Measurements from ENCODE around the gene MAP3K14.

MAP3K14 gene

DNA sequence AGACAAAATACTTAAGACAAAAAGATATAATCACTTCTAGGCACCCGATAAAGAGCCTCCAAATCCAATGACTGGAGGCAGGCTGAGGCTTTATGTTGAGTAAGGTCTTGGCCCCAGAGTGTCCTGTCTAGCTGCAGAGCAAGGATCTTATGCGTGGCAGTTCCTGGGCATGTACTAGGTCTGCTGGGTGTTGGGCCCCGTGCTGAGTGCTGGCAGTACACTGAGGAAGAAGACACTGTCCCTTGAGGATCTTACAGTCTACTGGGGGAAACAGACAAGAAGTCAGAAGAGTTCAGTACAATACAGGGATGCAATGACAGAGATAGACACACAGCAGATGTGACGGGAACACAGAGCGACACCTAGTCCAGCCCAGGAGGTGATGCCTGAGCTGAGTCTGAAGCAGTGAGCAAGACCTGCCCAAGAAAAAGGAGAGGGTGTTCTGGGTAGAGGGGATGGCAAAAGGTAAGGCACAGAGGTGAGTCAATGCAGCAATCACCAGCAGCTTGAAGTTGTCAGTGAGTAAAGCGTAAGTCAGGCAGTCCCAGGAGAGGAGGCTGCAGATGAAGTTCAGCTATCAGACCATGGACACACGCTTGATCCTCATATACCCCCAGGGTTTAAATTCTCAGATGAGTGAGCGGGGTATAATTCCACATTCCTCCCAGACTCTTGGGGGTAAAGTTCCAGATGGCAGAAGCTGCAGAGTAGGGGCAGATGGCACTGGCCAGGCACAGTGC, 18.1 kb downstream of the MAP3K14 start:
- no peak for DNase-seq

DNA sequence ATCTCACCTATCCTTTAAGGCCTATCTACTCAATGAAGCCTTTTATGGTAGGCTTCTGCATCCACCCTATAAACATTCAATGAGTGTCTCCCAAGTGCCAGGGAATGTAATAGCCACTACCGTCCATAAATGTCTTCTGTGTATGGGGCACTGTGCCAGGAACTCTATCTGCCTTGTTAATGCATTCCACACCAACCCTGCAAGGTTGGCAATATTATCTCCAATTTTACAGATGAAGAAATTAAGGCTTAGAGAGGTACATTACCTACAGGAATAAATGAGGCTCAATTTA, 20.0 kb downstream of the MAP3K14 start:
- DNase-seq = no peak

DNA sequence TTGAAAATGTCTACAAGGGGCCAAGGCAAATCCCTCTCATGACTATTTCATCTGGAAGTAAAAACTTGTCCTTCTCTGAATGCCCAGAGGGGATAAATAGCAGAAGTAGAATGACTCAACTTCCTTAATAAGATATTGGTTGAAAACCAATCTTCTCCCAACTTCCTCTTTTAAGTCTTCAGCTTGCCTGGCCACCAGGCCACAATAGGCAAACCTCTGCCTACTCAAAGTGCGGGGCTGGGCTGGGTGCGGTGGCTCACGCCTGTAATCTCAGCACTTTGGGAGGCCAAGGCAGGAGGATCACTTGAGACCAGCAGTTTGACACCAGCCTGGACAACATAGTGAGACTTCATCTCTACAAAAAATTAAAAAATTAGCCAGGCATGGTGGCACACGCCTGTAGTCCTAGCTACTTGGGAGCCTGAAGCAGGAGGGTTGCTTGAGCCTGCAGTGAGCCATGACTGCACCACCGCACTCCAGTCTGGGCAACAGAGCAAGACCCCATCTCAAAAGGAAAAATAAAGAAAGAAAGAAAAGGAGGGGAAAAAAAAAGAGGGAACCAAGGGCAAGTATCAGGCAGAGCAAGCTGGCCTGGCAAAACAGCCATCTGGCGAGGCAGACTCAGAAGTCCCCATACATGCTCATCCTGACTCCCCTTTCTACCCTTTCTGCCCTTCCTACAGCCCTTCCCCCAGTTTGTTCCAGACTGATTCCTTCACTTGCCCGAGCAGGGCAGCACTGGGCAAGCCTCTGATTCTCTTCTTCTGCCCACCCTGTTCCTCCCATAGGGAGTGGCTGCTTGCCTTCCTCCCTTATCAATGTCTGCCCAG, 20.6 kb downstream of the MAP3K14 start:
- DNase-seq = no peak

DNA sequence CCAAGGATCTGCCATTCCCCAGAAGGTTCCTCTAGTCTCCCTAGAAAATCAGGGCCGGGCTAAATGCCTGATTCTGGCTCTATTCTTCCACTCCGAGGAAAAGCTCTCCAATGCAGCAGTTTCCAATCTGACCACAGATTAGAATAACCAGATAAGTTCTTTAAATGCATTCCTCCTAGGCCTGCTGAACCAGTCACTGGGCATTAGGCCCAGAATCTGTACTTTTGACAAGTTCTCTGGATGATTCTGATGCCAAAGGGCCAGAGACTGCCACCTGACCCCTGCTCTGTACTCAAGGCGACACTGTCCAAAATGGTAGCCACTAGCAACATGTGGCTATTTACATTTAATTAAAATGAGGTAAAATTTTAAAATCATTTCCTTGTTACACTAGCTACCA, 22.3 kb downstream of the MAP3K14 start:
- DNase-seq = no peak

DNA sequence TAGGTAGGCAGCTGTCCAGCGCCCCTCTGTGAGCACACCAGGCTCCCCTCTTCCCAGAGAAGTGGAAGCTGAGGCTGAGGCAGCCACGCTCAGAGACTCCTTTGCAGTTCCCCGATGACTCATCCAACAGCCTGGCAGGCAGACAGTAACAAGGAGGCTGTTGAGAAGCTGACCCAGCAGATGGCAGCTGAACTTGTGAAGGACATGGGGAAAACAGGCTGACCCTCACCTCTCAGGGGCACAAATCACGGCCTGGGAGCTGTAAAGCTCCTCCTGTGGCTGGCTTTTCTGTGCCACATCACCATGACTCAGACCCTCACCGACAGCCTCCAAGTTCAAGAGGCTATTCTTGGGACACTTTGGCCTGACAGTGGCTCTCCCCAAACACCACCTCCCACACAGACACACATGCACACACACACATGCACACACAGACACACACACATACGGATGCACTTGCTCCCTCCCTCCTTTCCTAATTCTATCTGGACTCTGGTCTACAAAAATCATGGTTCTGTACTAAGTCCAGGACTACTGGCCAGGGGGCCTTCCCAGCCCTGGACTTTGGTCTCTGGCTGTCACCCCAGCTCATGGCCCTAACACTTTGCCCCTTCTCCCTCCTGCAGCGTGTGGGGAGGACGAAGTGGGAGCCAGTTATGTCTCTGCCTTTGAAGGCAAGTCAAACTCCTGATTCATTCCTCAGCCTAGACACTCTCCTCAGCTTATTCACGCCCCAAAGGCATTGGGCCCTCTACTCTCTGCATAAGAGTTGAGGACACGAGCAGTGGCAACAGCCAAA, 23.2 kb downstream of the MAP3K14 start:
- DNase-seq = no peak

DNA sequence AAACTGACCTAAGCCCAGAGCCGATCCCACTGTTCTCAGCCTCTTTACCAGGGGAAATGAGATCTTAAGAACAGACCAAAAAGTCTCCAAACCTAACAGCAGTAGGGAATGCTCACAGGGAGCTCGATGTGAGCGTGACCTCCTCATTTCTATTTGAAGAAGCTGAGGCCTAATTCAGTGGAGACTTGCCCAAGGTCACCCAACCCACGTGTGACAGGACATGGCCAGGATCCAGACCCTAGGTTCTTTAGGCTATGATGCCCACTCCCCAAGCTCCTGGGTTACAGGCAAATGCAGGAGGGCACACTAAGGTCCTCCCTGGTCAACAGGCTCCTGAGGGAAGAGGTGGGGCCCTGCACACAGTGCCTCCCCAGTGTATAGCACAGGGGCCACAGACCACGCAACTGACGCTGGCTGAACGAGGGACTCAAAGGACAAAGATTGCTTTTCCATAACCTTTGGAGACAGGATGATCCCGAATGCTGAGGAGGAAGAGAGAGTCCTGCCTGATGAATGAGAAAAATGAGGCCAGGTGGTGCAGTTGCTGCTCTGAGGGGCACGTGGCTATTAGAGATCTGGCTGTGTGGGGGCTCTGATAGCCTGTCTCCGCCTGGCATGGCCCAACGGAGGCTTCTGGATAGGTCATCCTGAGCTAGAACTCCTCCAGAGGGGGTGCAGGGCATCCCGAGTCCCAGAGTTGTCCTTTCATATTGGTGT, 24.0 kb downstream of the MAP3K14 start:
- no peak for DNase-seq

DNA sequence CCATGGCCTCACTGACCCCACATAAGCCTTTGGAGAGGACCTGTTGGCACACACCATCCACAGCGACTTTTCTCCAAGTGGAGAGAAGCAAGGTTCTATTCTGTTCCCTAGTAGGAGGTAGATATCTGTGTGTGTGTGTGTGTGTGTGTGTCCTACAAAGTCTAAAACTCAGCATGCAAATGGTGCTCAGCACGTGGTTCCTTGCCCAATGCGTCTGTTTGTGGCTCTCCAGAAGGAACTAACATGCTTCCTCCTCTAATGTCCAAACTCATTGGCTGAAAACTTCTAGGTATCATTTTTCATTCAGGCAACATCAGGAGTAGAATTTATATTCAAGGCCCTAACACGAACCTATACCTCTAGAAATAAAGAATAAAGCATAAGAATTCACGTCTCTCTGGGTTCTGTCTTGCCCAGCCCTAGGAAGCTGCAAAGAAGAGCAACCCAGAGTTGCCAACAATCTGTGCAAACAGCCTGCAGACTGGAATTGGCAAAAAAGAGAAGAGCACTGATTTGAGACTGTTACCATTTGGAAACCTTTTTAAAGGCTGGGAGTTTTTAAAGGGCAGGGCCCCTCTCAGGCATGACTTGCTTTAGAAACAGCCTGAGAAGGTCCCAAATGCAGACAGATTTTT, 25.5 kb downstream of the MAP3K14 start:
- no peak for DNase-seq

DNA sequence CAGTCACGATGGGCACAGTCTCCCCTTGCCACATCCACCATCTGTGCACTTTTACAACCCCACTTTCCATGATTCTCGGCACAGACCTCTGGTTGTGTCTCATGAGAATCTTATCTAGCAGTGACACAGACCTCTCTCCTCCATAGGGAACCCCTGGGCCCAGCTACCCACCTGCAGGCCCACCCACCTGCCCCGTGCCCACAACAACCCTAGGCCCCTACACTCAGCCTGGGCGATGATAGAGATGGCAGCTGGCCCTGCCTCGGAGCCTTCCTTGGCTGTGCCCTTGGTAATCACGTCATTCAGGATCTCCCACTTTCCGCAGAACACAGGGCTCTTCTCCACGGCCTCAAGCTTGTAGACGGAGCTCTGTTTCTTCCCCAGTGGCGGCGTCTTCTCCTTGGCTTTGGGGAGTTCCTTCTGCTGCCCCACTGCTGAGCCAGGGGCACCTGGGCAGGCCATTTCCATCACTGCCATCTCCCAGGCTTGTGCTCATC, 26.5 kb downstream of the MAP3K14 start:
- DNase-seq = no peak

DNA sequence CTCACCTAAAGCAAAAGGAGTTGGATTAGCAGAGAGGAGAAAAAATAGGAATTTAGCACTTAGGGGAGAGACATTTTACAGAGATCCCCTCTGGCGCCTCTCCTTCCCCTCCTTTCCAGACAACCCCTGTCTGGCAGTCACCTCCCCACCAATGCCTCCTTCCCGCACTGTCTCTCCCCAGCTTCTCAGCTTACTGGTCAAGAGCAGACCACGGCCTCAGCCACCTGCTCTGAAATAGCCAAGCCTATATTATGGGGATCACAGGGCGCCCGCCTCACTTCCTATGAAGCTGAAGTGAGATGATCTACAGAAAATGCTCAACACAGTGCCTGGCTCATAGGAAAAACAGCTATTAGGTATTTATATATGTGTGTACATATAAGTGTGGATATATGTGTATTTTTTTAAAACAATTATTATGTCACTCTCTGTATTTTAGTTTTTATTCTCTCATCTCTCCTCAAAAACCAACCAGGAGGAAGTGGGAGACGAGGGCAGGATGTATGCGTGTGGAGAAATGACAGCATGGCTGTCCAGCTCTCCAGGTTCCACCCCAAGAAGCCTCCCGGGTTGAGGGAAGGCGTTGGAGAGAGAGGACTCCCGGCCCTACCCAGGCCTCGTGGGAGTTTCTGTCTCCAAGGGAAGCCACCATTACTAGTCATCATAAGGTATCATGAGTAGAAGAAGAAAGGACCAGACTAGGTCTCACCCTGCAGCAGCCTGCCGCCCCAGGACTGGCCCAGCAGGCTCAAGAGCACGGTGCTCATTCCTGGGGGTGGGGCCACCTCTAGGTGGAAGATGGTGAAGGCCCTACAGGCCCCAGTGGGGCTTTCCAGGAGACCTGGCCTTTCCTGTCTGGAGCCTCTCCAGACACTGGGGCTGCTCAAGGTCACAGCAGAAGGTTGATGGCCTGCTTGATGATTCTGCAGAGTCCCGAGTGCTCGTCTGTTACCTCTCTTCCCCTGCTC, 27.2 kb downstream of the MAP3K14 start:
- no peak for DNase-seq

DNA sequence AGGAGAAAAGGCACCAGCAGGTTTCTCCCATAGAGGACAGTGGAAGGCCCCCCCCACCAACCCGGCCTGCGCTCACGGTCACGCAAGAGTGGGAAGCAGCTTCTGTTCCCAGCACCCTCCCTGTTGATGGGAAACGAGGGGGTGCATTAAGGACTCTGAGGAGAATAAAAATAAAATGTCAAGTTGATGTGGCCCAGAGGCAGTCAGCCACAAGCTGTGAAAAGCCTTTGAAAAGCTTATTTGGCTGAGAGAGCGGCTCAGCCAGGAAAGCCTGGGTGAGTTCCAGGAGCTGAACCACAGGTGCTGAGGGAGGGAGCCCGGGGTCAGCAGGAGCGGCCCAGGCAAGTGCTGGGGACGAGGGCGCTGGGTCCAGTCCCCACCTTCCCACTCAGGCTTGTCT, 28.0 kb downstream of the MAP3K14 start:
- DNase-seq = no peak

DNA sequence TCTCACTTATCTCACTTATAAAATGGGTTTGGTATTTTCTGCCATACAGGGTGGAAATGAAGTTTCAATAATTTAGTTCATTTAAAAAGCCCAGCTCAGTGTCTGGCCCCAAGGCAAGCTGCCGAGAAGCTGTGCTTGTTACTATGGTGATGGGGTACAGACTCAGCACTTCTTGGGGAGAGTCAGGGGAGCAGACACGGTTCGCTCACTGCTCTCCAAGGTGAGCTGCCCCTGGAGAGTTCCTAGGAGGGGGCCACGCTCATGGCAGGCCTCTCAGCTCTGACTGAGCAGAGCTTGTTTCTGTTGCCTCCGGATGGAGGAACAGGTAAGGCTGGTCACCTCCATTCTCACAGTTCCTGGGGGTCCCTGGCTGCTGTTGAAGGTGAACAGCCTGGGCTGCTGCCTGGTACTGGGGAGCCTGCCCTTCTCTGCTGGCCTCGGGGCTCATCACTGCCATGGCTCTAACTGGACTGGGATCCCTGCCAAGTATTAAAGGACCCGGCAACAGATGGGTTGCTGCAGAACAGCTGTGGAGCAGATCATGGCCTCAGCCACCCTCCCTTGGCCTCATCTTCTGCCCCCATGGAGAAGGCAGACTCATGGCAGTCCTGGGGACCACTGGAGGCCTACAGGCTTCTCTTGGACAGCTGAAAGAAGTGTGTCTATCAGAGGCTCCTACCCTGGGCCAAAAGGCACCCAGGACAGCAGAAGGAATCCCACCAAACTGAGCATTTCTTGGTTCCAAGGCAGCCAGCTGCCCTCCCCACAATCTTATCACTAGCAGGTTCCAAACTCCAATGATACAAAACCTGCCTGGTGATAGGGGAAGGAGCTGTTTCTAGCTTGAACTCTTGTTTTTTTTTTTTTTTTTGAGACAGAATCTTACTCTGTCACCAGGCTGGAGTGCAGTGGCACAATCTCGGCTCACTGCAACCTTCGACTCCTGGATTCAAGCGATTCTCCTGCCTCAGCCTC, 29.0 kb downstream of the MAP3K14 start:
- DNase-seq = no peak

DNA sequence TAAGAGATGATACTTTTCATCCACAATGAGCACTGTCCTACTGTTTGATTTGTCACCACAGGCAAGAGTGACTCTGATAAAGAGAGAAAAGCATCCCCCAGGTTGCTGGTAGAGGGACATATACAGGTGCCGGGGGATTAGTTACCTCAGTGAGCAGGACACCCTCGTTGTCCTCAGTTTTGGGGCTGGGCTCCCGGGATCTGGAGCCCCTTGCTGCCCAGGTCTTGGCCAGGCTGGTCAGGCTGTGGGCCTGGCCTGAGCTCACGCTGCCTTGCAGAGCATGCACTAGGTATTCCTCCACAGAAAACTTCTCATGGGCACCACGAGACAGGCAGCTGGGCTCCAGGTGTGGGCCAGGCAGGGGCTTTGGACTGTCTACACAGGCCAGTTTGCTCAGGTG, 30.5 kb downstream of the MAP3K14 start:
- DNase-seq = no peak

DNA sequence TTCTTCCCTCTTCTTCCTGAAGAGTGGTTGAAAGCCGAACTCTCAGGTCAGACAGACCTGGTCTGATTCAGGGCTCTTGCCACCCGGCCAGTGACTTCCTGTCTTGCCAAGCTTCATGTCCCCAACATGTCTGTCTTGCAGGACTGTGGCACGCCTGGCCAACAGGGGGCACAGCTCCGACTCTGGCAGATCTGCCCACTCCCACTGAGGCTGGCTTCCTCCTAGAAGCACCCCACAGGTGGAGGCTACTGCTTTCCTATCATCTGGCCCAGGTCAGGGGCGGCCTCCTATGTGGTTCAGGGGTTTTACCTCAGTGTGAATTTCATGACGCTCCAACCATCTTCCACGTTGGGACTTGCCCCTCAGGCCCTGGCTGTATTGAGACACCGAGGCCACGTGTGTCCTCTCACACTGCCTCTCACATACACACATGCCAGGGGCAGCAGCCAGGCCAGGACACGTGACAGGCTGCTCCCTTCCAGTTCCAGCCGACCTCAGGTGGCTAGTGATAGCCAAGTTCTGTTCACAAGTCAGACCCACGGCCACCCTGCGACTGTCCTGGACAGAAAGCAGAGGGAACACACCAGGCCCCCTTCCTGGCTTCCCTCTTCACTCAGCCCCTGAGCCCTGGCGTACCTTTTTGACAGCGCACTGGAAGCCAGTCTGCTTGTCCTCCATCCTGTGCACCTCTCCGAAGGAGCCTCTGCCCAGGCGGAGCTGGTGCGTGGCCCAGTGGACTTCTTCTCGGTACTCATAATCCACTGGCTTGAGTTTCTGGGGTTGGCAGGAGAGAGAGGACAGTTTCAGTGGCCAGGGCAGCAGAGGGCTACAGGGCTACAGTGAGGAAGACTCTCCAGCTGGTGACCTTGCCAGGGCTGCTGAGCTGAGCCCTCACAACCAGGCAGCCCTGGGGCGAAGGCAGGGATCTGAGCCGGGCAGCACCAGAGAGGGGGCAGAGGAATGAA, 32.4 kb downstream of the MAP3K14 start:
- no peak for DNase-seq

DNA sequence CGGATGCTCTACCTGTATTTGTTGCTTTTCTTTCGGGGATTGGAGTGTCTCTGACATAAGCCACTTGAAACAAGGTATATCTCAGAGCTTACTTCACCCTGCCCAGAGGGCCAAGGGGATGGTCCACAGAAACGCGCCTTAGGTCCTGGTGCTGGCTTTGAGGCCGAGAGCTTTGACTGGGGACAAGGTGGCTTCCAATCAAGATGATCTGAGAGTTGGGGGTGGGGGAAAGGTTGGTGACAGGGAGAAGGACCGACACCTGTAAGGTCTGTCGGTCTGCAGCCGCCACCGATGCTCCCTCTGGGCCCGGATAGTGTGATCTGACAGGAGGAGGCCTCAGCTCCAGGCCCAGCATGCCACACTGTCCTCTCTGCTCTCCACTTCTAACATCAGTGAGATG, 33.1 kb downstream of the MAP3K14 start:
- no peak for DNase-seq

DNA sequence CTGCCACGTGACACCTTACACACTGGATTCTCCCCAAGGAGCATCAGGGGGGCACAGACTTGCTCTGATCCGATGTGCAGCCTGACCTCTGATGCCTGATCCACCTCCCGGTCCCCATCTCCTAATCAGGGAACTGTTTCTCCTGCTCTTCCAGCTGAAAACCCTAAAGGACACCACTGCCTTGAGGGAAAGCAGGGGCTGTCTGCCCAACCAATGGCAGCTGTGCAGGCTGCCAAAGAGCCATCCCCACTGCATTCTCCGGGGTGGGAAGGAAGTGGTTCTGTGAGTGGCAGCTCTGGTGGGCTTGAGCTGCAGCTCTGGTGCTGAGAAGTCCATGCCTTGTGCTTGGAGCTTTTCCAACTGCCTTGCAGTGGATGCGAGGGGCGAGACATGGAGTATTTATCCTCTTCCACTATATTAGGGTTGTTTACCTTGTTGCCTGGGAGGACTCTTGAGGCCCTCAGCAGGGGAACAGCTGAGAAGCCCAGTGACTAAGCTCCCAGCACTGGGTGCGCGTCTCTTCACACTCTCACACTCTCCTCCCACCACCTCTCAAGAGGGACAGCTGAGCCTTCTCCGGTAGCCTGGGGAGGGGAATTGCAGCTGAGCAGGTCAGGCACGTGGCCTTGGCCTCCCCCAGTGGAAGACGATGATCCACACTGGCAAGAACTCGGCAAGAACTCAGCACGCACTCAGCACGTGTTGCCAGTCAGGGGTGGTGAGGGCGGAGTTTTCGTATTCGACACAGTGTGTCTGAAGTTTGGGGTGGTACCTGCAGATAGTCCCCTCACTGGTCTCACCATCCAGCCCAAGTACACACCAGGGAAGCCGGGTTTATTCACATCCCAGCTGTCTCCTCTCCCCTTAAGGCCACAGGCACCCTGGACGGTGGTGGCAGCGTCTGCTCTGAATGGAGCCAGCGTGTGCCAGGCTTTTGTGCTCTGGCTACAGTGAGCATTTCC, 33.9 kb downstream of the MAP3K14 start:
- DNase-seq = no peak

DNA sequence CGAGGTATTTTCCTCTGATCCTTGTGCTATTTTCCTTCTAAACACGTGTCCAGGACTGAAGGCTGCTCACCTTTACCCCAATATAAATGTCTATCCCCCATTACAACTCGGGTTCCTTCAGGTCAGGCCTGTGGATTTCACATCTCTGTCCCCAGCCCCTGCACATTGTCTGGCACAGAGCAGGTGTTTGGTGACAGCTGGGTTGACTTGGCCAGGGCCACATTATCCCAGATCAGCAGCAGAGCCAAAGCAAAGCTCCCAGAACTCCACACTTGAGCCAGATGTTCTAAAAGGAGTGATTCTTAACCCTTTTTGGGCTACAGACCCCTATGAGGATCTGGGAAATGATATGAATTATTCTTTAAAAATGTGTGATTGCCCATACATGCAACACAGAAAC, 36.9 kb downstream of the MAP3K14 start:
- no peak for DNase-seq

DNA sequence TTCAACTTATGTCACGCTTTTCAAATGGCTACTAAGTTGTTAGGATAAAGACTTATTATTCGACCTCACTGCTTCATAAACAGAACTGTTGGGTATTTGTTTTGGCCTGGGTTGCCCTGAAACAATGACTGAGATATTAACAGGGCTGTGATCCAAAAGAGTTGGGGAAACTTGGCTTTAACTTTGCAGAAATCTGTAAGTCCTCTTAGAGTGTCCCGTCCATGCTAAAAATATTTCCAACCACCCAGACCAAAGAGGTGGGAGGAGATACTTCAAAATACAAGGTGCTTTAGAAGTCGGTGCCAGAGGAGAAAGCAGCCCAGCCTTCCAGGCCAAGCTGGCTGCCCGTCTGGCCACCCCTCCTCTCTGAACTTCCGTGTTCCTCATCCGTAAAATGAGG, 38.8 kb downstream of the MAP3K14 start:
- DNase-seq = no peak
